Measurements from ENCODE around the gene FAM81A.

GRCh38 chr15:59536553-59536952 is 98.6 kb downstream of the FAM81A start:
- TF ChIP-seq CTCF (IDR thresholded peaks at IDR 0.05; ENCODE audit: low read depth, low read length, missing input control) (no peak), FOXA1 (IDR thresholded peaks at IDR 0.05) (no peak), GABPA (IDR thresholded peaks at IDR 0.05 in 1 of 2, conservative IDR thresholded peaks at IDR 0.05 in 1 of 2) (no peak), TAF1 (conservative IDR thresholded peaks at IDR 0.05) (no peak), REST (IDR thresholded peaks at IDR 0.05) (no peak)

All from liver (tissue), 3 donors.